ENCODE data around the gene ADGRG3. TPM values are rescaled to one million over a fixed set of nuclear protein-coding genes. Genes with fewer than 3 reads are reported as not detected.
"Not testable (repeated sequence)": the region's sequence is repeated elsewhere in the genome, so short reads cannot be mapped to it uniquely, and the experiment has no call there.

The ADGRG3 gene
- total RNA-seq, 3 donors from 2014 or later (not counting 1 experiment from before 2014, with no cell fraction given) = 16.6 to 57.3 (median 20.7) TPM

DNA sequence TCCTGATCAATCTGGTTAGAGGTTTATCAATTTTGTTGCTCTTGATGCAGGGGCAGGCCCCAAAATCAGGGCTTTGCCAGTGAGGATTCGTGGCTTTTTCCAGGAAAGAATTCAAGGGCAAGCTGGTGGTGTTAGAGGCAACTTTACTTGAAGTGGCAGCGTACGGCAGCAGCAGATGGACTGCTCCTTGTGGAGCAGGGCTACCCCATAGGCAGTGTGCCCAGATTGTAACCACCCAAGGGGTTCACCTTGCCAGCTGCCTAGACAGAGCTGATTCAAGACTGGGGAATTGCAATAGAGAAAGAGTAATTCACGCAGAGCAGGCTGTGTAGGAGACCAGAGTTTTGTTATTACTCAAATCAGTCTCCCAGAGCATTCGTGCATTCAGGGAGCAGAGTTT, 43.2 kb downstream of the ADGRG3 start:
- Histone ChIP-seq H3K4me3 (ENCODE audit: low read length) (no peak overlapping the region), H3K27ac (ENCODE audit: low read length) (no peak overlapping the region), H3K36me3 (ENCODE audit: control insufficient read depth, insufficient read depth, low read length) (no peaks in the 10 kb centered on the region), H3K27me3 (ENCODE audit: control insufficient read depth, insufficient read depth, low read length) (no peaks in the 10 kb centered on the region), H3K4me1 (ENCODE audit: control insufficient read depth, insufficient read depth, low read length) (no peaks in the 10 kb centered on the region), H3K9me3 (ENCODE audit: control insufficient read depth, insufficient read depth, low read length) (no peaks in the 10 kb centered on the region)
- Mint-ChIP-seq H3K9me3 (no peaks in the 10 kb centered on the region), H3K27ac (no peak overlapping the region), H3K36me3 (no peaks in the 10 kb centered on the region), H3K4me3 (no peak overlapping the region), H3K27me3 (ENCODE audit: low read depth in 2 of 2) (no peaks in the 10 kb centered on the region), H3K4me1 (no peaks in the 10 kb centered on the region)
- WGBS (ENCODE audit: insufficient coverage) = 86% methylated on average over 5 of the region's 5 CpGs
- intact Hi-C loops (cut with micrococcal nuclease) = no loop called here
- no peak for DNase-seq
- ATAC-seq = no peak
- TF ChIP-seq, protein P1, sequence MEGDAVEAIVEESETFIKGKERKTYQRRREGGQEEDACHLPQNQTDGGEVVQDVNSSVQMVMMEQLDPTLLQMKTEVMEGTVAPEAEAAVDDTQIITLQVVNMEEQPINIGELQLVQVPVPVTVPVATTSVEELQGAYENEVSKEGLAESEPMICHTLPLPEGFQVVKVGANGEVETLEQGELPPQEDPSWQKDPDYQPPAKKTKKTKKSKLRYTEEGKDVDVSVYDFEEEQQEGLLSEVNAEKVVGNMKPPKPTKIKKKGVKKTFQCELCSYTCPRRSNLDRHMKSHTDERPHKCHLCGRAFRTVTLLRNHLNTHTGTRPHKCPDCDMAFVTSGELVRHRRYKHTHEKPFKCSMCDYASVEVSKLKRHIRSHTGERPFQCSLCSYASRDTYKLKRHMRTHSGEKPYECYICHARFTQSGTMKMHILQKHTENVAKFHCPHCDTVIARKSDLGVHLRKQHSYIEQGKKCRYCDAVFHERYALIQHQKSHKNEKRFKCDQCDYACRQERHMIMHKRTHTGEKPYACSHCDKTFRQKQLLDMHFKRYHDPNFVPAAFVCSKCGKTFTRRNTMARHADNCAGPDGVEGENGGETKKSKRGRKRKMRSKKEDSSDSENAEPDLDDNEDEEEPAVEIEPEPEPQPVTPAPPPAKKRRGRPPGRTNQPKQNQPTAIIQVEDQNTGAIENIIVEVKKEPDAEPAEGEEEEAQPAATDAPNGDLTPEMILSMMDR (IDR thresholded peaks at IDR 0.05) = no peak

DNA sequence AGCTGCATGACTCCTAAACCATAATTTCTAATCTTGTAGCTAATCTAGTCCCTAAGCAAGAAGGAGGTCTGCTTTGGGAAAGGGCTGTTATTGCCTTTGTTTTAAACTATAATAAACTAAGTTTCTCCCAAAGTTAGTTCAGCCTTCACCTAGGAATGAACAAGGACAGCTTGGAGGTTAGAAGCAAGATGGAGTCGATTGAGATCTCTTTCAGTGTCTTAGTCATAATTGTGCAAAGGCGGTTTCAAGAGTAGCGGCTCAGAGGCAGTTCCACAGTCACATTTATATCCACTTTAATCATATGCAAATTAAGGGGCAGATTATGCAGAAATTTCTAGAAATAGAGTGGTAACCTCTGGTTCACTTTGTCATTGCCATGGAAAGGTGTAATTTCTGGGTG, 43.9 kb downstream of the ADGRG3 start:
- H3K27me3 ChIP-seq (ENCODE audit: control insufficient read depth, insufficient read depth, low read length) = no peaks in the 10 kb centered on the region
- no peaks in the 10 kb centered on the region for H3K4me1 ChIP-seq (ENCODE audit: control insufficient read depth, insufficient read depth, low read length)
- no peaks in the 10 kb centered on the region for H3K27me3 Mint-ChIP-seq (ENCODE audit: low read depth in 2 of 2)
- no peaks in the 10 kb centered on the region for H3K36me3 Mint-ChIP-seq
- 91% methylated on average over 1 of the region's 3 CpGs for WGBS (ENCODE audit: insufficient coverage)
- DNase-seq (no peak), ATAC-seq (no peak)
- no peak overlapping the region for H3K4me3 ChIP-seq (ENCODE audit: low read length)
- H3K27ac ChIP-seq (ENCODE audit: low read length) = no peak overlapping the region
- H3K4me3 Mint-ChIP-seq = no peak overlapping the region
- H3K36me3 ChIP-seq (ENCODE audit: control insufficient read depth, insufficient read depth, low read length) = no peaks in the 10 kb centered on the region
- no peak overlapping the region for H3K27ac Mint-ChIP-seq
- H3K9me3 ChIP-seq (ENCODE audit: control insufficient read depth, insufficient read depth, low read length) = no peaks in the 10 kb centered on the region
- no peaks in the 10 kb centered on the region for H3K9me3 Mint-ChIP-seq
- no peaks in the 10 kb centered on the region for H3K4me1 Mint-ChIP-seq
- intact Hi-C loops (cut with micrococcal nuclease) = no loop called here
- TF ChIP-seq, protein P1 (IDR thresholded peaks at IDR 0.05) = no peak

DNA sequence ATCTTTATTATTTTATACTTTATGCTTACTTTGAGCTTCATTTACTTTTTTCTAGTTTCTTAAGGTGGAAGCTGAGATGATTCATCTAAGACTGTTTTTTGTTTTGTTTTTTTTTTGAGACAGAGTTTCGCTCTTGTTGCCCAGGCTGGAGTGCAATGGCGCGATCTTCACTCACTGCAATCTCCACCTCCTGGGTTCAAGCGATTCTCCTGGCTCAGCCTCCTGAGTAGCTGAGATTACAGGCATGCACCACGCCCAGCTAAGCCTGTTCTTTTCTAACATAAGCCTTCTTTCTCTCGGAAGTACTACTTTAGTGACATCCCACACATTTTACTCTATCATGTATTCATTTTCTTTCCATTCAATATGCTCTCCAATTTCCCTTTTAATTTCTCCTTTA, 44.5 kb downstream of the ADGRG3 start:
- intact Hi-C loops (cut with micrococcal nuclease); H3K27ac Mint-ChIP-seq; H3K27me3 ChIP-seq (ENCODE audit: control insufficient read depth, insufficient read depth, low read length); H3K36me3 ChIP-seq (ENCODE audit: control insufficient read depth, insufficient read depth, low read length); H3K9me3 Mint-ChIP-seq; H3K4me3 ChIP-seq (ENCODE audit: low read length); H3K9me3 ChIP-seq (ENCODE audit: control insufficient read depth, insufficient read depth, low read length); H3K4me3 Mint-ChIP-seq; DNase-seq; ATAC-seq; H3K36me3 Mint-ChIP-seq; H3K27ac ChIP-seq (ENCODE audit: low read length); H3K4me1 Mint-ChIP-seq; H3K4me1 ChIP-seq (ENCODE audit: control insufficient read depth, insufficient read depth, low read length); H3K27me3 Mint-ChIP-seq (ENCODE audit: low read depth in 2 of 2): not testable (repeated sequence)
- WGBS (ENCODE audit: insufficient coverage) = 84% methylated on average over 6 of the region's 6 CpGs

DNA sequence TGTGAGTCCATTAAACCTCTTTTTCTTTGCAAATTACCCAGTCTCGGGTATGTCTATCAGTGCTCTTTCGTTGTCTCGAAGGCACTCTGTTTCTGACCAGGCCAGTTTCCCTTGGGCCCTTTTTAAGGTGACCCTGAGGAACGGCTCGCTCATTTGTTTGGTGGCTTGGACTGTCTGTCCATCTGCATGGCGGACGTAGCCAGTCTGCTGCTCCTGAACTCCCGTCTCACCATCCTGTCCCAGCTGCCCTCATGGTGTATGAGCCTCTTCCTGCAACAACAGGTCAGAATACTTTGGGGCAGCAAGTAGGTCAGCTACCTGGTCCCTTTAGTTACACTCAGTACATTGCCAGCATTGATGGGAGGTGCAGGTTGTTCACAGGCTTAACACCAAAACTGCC, 45.5 kb downstream of the ADGRG3 start:
- Mint-ChIP-seq H3K27ac (no peak overlapping the region), H3K4me3 (no peak overlapping the region), H3K9me3 (no peaks in the 10 kb centered on the region), H3K4me1 (no peaks in the 10 kb centered on the region), H3K36me3 (no peaks in the 10 kb centered on the region), H3K27me3 (ENCODE audit: low read depth in 2 of 2) (no peaks in the 10 kb centered on the region)
- TF ChIP-seq, protein P1 (IDR thresholded peaks at IDR 0.05) = no peak
- Histone ChIP-seq H3K27me3 (ENCODE audit: control insufficient read depth, insufficient read depth, low read length) (no peaks in the 10 kb centered on the region), H3K36me3 (ENCODE audit: control insufficient read depth, insufficient read depth, low read length) (no peaks in the 10 kb centered on the region), H3K9me3 (ENCODE audit: control insufficient read depth, insufficient read depth, low read length) (no peaks in the 10 kb centered on the region), H3K4me3 (ENCODE audit: low read length) (no peak overlapping the region), H3K4me1 (ENCODE audit: control insufficient read depth, insufficient read depth, low read length) (no peaks in the 10 kb centered on the region), H3K27ac (ENCODE audit: low read length) (no peak overlapping the region)
- 91% methylated on average over 8 of the region's 8 CpGs for WGBS (ENCODE audit: insufficient coverage)
- intact Hi-C loops (cut with micrococcal nuclease) = no loop called here
- ATAC-seq (no peak), DNase-seq (no peak)

All from natural killer cell (primary cell).